Sigmoid colon (tissue), 7 donors: ENCODE measurements around the gene NAT14. TPM values are rescaled to one million over a fixed set of nuclear protein-coding genes. Genes with fewer than 3 reads are reported as not detected.

ENCODE experiments used
- DNase-seq: peaks from one replicate; pipeline ENCODE4 v3.0.0-alpha.2; 2019
- H3K27ac ChIP-seq, 4 donors: fragments of 200-600 bp; sonication (generic); one replicate each; pipeline ENCODE4 v1.5.1; 2016 to 2019; ENCODE audit warnings: mild to moderate bottlenecking in 1 of 4
- H3K27me3 ChIP-seq, 3 donors: fragments of 200-600 bp; sonication (generic); one replicate each; pipeline ENCODE4 v1.5.1; 2019; ENCODE audit warnings: mild to moderate bottlenecking in 1 of 3
- H3K36me3 ChIP-seq, 4 donors: fragments of 200-600 bp; sonication (generic); one replicate each; pipeline ENCODE4 v1.5.1; 2016 to 2019
- H3K4me1 ChIP-seq, 4 donors: fragments of 200-600 bp; sonication (generic); one replicate each; pipeline ENCODE4 v1.5.1; 2017 to 2019
- H3K4me3 ChIP-seq, 4 donors: fragments of 200-600 bp; sonication (generic); one replicate each; pipeline ENCODE4 v1.5.1; 2017 to 2019; ENCODE audit warnings: mild to moderate bottlenecking in 2 of 4, moderate library complexity in 1 of 4
- H3K9me3 ChIP-seq, 4 donors: fragments of 200-600 bp in 3 of 4; sonication (generic) in 3 of 4; one replicate each; pipeline versions ENCODE4 v1.5.1 to v1.6.1; 2013 to 2019
- CTCF ChIP-seq, 4 experiments: fragments of 450-650 bp in 3 of 4; fragments of 200-600 bp in 1 of 4; IDR thresholded peaks; one replicate each; pipeline ENCODE4 v1.5.1; 2016 to 2019; ENCODE audit warnings: antibody characterized with exemption in 4 of 4, mild to moderate bottlenecking in 3 of 4, moderate library complexity in 2 of 4
- EP300 ChIP-seq, 4 donors: sonication (generic); formaldehyde crosslinking; IDR thresholded peaks; one replicate each; pipeline ENCODE4 v1.6.1; 2017; ENCODE audit warnings: antibody characterized with exemption in 4 of 4
- POLR2A ChIP-seq, 2 donors: fragments of 450-650 bp; IDR thresholded peaks; one replicate each; pipeline ENCODE4 v1.6.1; 2016; ENCODE audit warnings: antibody characterized with exemption in 2 of 2, mild to moderate bottlenecking in 2 of 2, moderate library complexity in 2 of 2
- POLR2AphosphoS5 ChIP-seq, 4 donors: sonication (generic); formaldehyde crosslinking; IDR thresholded peaks; one replicate each; pipeline ENCODE4 v1.6.1; 2017; ENCODE audit warnings: antibody characterized with exemption in 4 of 4
- WGBS, 2 donors: extraction: QIAGEN DNeasy Blood & Tissue Kit; methylation state at CpG; one replicate each; pipeline ENCODE4 v1.1.7; 2013; 5-methylcytosine and 5-hydroxymethylcytosine counted together
- intact Hi-C: fragments of 100-400 bp; cut with DNase I; formaldehyde crosslinking; loops from one replicate; pipeline ENCODE4 v1.15.1; 2023
- polyA plus RNA-seq, 3 donors: library from polyadenylated mRNA; stranded (reverse); fragments of 200-250 nt; gene quantifications; one replicate each; pipeline ENCODE4 v1.2.3, GENCODE V29; 2013
- total RNA-seq, 4 donors: library from RNA; depleted of rRNA; stranded (reverse); fragments of >200 nt; gene quantifications; one replicate each; pipeline ENCODE4 v1.1.0, GENCODE V29; 2016
- donor health status: healthy with polysubstance abuse.
- donor health status: Bipolar disorder and iron deficiency.
- donor health status: healthy.

The NAT14 gene
- total and polyA plus RNA-seq, 7 donors: 1.4 to 13.7 (median 7.8) TPM

- no peak for DNase-seq
- 25 to 51% methylated on average over 16 of the region's 16 CpGs for WGBS, 2 donors
- peak overlapping the region; percentile 93 to 98 (median 96) for H3K27ac ChIP-seq
- peaks cover 0 to 15% (median 0%) of the 10 kb centered on the region in 4 donors for H3K36me3 ChIP-seq
- no peak for TF ChIP-seq POLR2AphosphoS5 (IDR thresholded peaks at IDR 0.05)
- no peak for TF ChIP-seq CTCF (IDR thresholded peaks at IDR 0.05)
- no peak for TF ChIP-seq POLR2A (IDR thresholded peaks at IDR 0.05)
- TF ChIP-seq EP300 (IDR thresholded peaks at IDR 0.05): no peak
- intact Hi-C loops: loop anchor here (2.0 kb wide), 1 partner anchor 51 kb away; no protein-coding TSS in a partner anchor
- H3K4me1 ChIP-seq: peaks cover 0 to 34% (median 24%) of the 10 kb centered on the region in 4 donors
- no peaks in the 10 kb centered on the region for H3K27me3 ChIP-seq
- H3K9me3 ChIP-seq: no peaks in the 10 kb centered on the region
- H3K4me3 ChIP-seq: peak overlapping the region; percentile 61 to 93 (median 86)
These were observed 24.9 kb upstream of the NAT14 start for GRCh38 chr19:55459950-55460657.

- H3K27ac ChIP-seq: peak overlapping the region; percentile 93 to 98 (median 96)
- no peaks in the 10 kb centered on the region for H3K9me3 ChIP-seq
- intact Hi-C loops: loop anchor here (1.0 to 2.0 kb wide), 2 partner anchors 52 to 180 kb away; partner anchors contain the start of gene HSPBP1
- peaks cover 0 to 9% (median 0%) of the 10 kb centered on the region in 4 donors for H3K36me3 ChIP-seq
- H3K4me3 ChIP-seq: peak overlapping the region; percentile 61 to 93 (median 86)
- TF ChIP-seq POLR2AphosphoS5 (IDR thresholded peaks at IDR 0.05) (peak in 1 of 4 donors; percentile 21), POLR2A (IDR thresholded peaks at IDR 0.05) (no peak)
- H3K27me3 ChIP-seq: no peaks in the 10 kb centered on the region
- DNase-seq: peak; percentile 96
- 6 to 23% methylated on average over 24 of the region's 24 CpGs for WGBS, 2 donors
- peaks cover 0 to 34% (median 24%) of the 10 kb centered on the region in 4 donors for H3K4me1 ChIP-seq
These were observed 24.2 kb upstream of the NAT14 start for GRCh38 chr19:55460670-55461258.

GRCh38 chr19:55461259-55461973 is 23.6 kb upstream of the NAT14 start, which contains the start of gene ISOC2:
Gene ISOC2 (minus strand): TSS chr19:55461642. CDS start chr19:55456486, 5,156 bp downstream.
- peak; percentile 83 to 89 (median 86) for TF ChIP-seq POLR2AphosphoS5 (IDR thresholded peaks at IDR 0.05)
- TF ChIP-seq EP300 (IDR thresholded peaks at IDR 0.05): no peak
- peak; percentile 77 to 78 for TF ChIP-seq POLR2A (IDR thresholded peaks at IDR 0.05)
- no peak for TF ChIP-seq CTCF (IDR thresholded peaks at IDR 0.05)
- H3K27ac ChIP-seq: peak within 1 kb of the TSS; percentile 93 to 98 (median 96)
- 0 to 1% methylated on average over 54 of the region's 54 CpGs for WGBS, 2 donors
- H3K36me3 ChIP-seq: peaks cover 0 to 2% (median 0%) of the 10 kb centered on the region in 4 donors
- intact Hi-C loops: loop anchor here (1.0 to 2.0 kb wide), 2 partner anchors 53 to 181 kb away; partner anchors contain the start of gene HSPBP1
- peak; percentile 100 for DNase-seq
- peak within 1 kb of the TSS; percentile 61 to 93 (median 86) for H3K4me3 ChIP-seq
- no peaks in the 10 kb centered on the region for H3K27me3 ChIP-seq
- H3K9me3 ChIP-seq: no peaks in the 10 kb centered on the region
- H3K4me1 ChIP-seq: peaks cover 0 to 34% (median 24%) of the 10 kb centered on the region in 4 donors

- H3K27me3 ChIP-seq: no peaks in the 10 kb centered on the region
- H3K9me3 ChIP-seq: no peaks in the 10 kb centered on the region
- H3K4me1 ChIP-seq: peaks cover 0 to 34% (median 24%) of the 10 kb centered on the region in 4 donors
- TF ChIP-seq POLR2A (IDR thresholded peaks at IDR 0.05): peak in 1 of 2 donors; percentile 66
- no peak for TF ChIP-seq EP300 (IDR thresholded peaks at IDR 0.05)
- TF ChIP-seq POLR2AphosphoS5 (IDR thresholded peaks at IDR 0.05): peak in 3 of 4 donors; percentile 5 to 59 (median 26)
- TF ChIP-seq CTCF (IDR thresholded peaks at IDR 0.05): no peak
- WGBS, 2 donors: 8 to 11% methylated on average over 27 of the region's 27 CpGs
- H3K4me3 ChIP-seq: peak overlapping the region; percentile 61 to 93 (median 76)
- intact Hi-C loops: loop anchor here (1.0 to 2.0 kb wide), 2 partner anchors 53 to 182 kb away; partner anchors contain the start of gene HSPBP1
- peak overlapping the region; percentile 85 to 98 (median 90) for H3K27ac ChIP-seq
- DNase-seq: no peak
- H3K36me3 ChIP-seq: no peaks in the 10 kb centered on the region
These were observed 22.9 kb upstream of the NAT14 start for GRCh38 chr19:55461974-55462626.
